CD4-positive, CD25-positive, alpha-beta regulatory T cell (primary cell): Measurements from ENCODE around the gene BAHCC1. TPM values are rescaled to one million over a fixed set of nuclear protein-coding genes. Genes with fewer than 3 reads are reported as not detected.

Experiments used
- ATAC-seq, 2 donors: fragments of 150-1000 bp; cut with Tn5 transposase; one replicate each; pipeline ENCODE4 v1.10.0; 2021; ENCODE audit warnings: low read depth in 2 of 2, moderate number of reproducible peaks in 2 of 2, moderate library complexity in 1 of 2
- DNase-seq, 3 donors: peaks; one replicate each; pipeline versions ENCODE4 v3.0.0 to v3.0.0-alpha.2; 2012 to 2022; ENCODE audit warnings: mixed read lengths in 1 of 3
- H3K27ac ChIP-seq: one replicate; pipeline ENCODE4 v1.7.0; 2013; ENCODE audit warnings: mild to moderate bottlenecking, low read length; ENCODE audit not compliant: insufficient read depth, poor library complexity, severe bottlenecking
- H3K27me3 ChIP-seq: one replicate; pipeline ENCODE4 v1.7.0; 2013; ENCODE audit warnings: low read length; ENCODE audit not compliant: control insufficient read depth, insufficient read depth
- H3K36me3 ChIP-seq: one replicate; pipeline ENCODE4 v1.7.0; 2013; ENCODE audit warnings: mild to moderate bottlenecking, low read length, moderate library complexity; ENCODE audit not compliant: control insufficient read depth, insufficient read depth
- H3K4me1 ChIP-seq: 2 replicates; pipeline ENCODE4 v1.7.0; 2013; ENCODE audit warnings: mild to moderate bottlenecking, low read length; ENCODE audit not compliant: insufficient read depth, control insufficient read depth, poor library complexity, severe bottlenecking
- H3K4me3 ChIP-seq: one replicate; pipeline ENCODE4 v1.7.0; 2013; ENCODE audit warnings: low read depth, mild to moderate bottlenecking, low read length, moderate library complexity
- H3K9me3 ChIP-seq, 2 experiments: 1 replicate in 1 of 2; 2 replicates in 1 of 2; pipeline ENCODE4 v1.7.0; 2013; ENCODE audit warnings: low read length in 2 of 2, mild to moderate bottlenecking in 1 of 2, moderate library complexity in 1 of 2; ENCODE audit not compliant: control insufficient read depth in 2 of 2
- H3K27ac Mint-ChIP-seq, 3 donors: one replicate each; pipeline ENCODE4 v1.8.0; 2020 to 2022; ENCODE audit warnings: mild to moderate bottlenecking in 3 of 3, mixed read lengths in 3 of 3, moderate library complexity in 2 of 3
- H3K27me3 Mint-ChIP-seq: one replicate; pipeline ENCODE4 v1.8.0; 2022; ENCODE audit warnings: mild to moderate bottlenecking, mixed read lengths
- H3K36me3 Mint-ChIP-seq: one replicate; pipeline ENCODE4 v1.8.0; 2020; ENCODE audit warnings: mixed read lengths
- H3K4me1 Mint-ChIP-seq, 4 donors: one replicate each; pipeline ENCODE4 v1.8.0; 2020 to 2022; ENCODE audit warnings: mixed read lengths in 4 of 4, mild to moderate bottlenecking in 1 of 4
- H3K4me3 Mint-ChIP-seq, 4 donors: one replicate each; pipeline ENCODE4 v1.8.0; 2020 to 2022; ENCODE audit warnings: mild to moderate bottlenecking in 4 of 4, mixed read lengths in 4 of 4, moderate library complexity in 3 of 4
- H3K9me3 Mint-ChIP-seq, 7 donors: one replicate each; pipeline ENCODE4 v1.8.0; 2020 to 2022; ENCODE audit warnings: mixed read lengths in 7 of 7, mild to moderate bottlenecking in 3 of 7, moderate library complexity in 2 of 7
- polyA plus RNA-seq, 4 donors: library from polyadenylated mRNA; unstranded; fragments of 300-500 nt; fragmentation: Illumina TruSeq; gene quantifications; one replicate each; pipeline ENCODE4 v1.2.3, GENCODE V29; 2021
- total RNA-seq: library from RNA; stranded (reverse); gene quantifications from one replicate; pipeline ENCODE4 v1.2.3, GENCODE V29; 2022

Gene BAHCC1
- total and polyA plus RNA-seq, 5 donors from 2014 or later, result 0.54 TPM; not detected in 4

DNA sequence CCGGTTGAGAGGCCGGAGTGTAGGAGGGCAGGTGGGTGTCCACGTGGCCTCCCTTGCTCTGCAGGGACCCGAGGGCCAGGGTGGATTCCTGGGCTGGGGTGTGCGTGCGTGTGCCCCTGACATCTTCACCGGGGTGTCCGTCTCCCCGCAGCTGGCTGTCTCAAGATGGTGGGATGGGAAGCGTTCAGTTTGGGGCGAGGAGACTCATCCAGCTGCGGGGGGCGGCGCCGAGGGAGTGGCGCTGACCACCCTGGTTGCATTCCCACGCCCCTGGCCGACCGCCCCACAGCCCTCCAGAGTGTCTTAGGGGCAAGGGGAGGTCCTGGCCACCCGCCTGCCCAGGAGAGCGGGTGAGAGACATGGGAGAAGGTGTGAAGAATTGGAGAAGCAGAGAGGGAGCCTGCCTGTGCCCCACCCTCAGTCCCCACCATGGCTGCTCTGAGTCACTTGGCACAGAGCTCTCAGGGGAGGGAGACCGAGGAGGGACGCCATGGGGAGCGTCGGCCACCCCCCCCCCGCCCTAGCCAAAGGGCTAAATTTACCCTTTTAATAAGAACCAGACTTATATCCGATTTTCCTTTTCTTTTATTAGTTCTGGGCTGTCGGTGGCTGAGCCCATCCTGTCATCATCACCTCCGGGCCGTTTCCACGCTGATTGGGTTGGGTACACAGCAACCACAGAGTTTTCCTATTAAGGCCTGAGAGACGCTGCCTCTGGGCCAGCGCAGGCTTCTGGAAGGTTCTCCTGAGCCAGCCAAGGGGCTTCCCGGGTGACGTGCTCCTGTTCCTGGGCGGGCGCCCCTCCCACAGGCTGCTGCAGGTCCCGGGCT is 22.0 kb downstream of the BAHCC1 start:
- Mint-ChIP-seq H3K27me3 (peaks cover 4% of the 10 kb centered on the region), H3K4me1 (peaks cover 0 to 8% (median 4%) of the 10 kb centered on the region in 4 donors), H3K36me3 (no peaks in the 10 kb centered on the region), H3K27ac (no peak overlapping the region), H3K9me3 (peaks cover 0 to 2% (median 0%) of the 10 kb centered on the region in 7 donors), H3K4me3 (no peak overlapping the region)
- ATAC-seq (no peak), DNase-seq (no peak)
- Histone ChIP-seq H3K4me3 (no peak overlapping the region), H3K27ac (no peak overlapping the region), H3K27me3 (no peaks in the 10 kb centered on the region), H3K36me3 (no peaks in the 10 kb centered on the region), H3K9me3 (no peaks in the 10 kb centered on the region), H3K4me1 (peaks cover 16% of the 10 kb centered on the region)

DNA sequence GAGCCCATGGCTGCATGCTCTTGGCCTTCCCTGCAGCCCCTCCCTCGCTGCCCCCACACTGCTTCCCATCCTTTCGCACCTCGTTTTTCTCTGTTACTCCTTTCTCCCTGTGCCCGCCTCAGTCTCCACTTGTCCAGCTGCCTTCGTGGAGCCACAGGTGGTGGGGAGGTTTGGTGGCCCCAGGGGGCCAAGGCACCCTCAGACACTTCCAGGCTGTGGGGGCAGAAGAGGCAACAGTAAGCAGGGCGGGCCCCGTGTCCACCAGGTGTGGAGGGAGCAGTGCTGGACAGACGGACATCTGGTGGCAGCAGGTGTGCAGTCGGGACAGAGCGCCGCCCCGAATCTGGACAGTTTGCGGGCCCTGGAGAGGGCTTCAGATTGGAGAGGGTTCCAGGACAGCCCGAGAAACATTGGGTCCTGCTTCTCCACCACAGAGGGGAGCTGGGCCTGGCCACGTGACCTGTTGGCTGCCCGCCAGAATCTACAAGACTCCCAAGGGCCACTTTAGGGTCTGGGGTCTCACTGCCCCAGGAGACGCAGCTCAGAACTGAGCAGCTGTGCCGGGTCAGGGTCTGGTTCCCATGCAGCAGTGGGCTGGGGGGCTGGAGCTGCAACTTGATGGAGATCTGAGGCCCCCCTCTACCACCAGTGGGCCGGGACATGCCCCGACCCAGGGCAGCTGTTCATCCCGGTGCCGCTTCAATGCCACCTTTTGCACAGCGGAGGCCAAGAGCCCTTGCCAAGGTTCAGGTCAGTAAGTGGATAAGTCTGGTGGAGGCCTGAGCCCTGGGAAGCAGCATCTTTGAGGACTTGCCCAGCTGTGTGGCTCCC is 22.8 kb downstream of the BAHCC1 start:
- no peak for ATAC-seq
- H3K9me3 Mint-ChIP-seq, result no peaks in the 10 kb centered on the region
- peaks cover 0 to 2% (median 0%) of the 10 kb centered on the region in 4 donors for H3K4me1 Mint-ChIP-seq
- DNase-seq, result no peak
- no peaks in the 10 kb centered on the region for H3K27me3 Mint-ChIP-seq
- no peak overlapping the region for H3K27ac ChIP-seq
- H3K36me3 ChIP-seq, result no peaks in the 10 kb centered on the region
- H3K4me3 Mint-ChIP-seq, result no peak overlapping the region
- H3K4me1 ChIP-seq, result peaks cover 8% of the 10 kb centered on the region
- no peaks in the 10 kb centered on the region for H3K36me3 Mint-ChIP-seq
- no peaks in the 10 kb centered on the region for H3K9me3 ChIP-seq
- no peak overlapping the region for H3K27ac Mint-ChIP-seq
- no peaks in the 10 kb centered on the region for H3K27me3 ChIP-seq
- no peak overlapping the region for H3K4me3 ChIP-seq

DNA sequence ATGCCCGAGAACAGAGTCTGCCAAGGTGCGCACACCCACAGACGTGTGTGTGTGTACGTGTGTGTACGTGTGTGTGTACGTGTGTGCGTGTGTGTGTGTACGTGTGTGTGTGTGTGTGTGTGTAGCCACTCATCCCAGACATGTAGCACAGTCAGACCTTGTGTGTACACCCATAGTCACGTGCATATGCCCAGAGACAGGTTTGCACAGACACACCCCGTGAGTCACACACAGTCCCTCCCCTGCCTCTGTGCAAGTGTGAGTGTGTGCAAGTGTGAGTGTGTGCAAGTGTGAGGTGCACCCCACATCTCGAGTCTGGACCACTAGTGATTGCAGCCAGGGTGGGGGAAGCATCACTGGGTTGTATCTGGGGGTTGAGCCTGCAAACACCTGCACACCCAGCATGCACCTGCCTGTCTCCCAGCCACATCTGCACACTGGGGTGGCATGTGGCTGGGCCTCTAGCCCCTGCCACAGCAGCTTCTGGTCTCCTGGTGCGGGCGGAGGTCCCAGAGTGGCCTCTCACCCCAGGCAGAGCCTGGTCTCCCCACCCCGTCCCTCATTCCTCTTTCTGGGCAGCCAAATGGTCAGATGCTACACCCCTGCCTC is 23.6 kb downstream of the BAHCC1 start:
- Mint-ChIP-seq H3K27me3 (no peaks in the 10 kb centered on the region), H3K27ac (no peak overlapping the region), H3K4me3 (no peak overlapping the region), H3K4me1 (no peaks in the 10 kb centered on the region), H3K36me3 (no peaks in the 10 kb centered on the region), H3K9me3 (no peaks in the 10 kb centered on the region)
- Histone ChIP-seq H3K27me3 (no peaks in the 10 kb centered on the region), H3K4me3 (no peak overlapping the region), H3K27ac (no peak overlapping the region), H3K4me1 (peaks cover under 1% of the 10 kb centered on the region), H3K9me3 (no peaks in the 10 kb centered on the region), H3K36me3 (no peaks in the 10 kb centered on the region)
- DNase-seq (no peak), ATAC-seq (peak in 1 of 2 donors; percentile 22)

DNA sequence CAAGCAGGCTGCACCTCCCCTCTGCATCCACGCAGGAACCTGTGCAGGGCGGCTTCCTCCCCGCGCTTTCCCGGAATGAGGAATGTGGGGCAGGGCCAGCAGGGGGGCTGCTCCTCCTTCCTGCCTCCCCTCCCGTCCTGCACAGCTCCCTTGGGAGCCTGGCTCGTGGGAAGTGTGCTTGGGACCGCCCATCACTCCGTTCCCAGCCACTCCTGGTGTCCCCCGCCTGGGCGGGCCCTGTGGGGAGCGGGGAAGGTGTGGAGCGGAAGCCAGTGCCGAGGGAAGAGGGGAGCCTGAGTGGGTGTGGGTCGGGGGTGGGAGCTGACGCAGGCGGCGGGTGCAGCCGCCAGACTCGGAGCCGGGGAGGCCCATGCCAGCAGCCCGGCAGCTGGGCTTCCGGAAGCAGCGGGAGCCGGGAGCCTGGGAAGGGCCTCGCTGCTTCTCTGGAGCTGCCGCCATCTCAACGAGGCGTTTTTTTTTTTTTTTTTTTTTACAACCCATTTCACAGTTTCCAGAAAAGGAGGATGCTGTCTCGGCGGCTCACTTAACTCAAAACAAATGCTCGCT is 24.1 kb downstream of the BAHCC1 start:
- no peak overlapping the region for H3K27ac Mint-ChIP-seq
- no peak for DNase-seq
- no peak overlapping the region for H3K27ac ChIP-seq
- no peaks in the 10 kb centered on the region for H3K36me3 ChIP-seq
- no peaks in the 10 kb centered on the region for H3K4me1 ChIP-seq
- no peaks in the 10 kb centered on the region for H3K9me3 ChIP-seq
- no peaks in the 10 kb centered on the region for H3K27me3 ChIP-seq
- H3K4me3 Mint-ChIP-seq, result no peak overlapping the region
- no peak overlapping the region for H3K4me3 ChIP-seq
- H3K4me1 Mint-ChIP-seq, result no peaks in the 10 kb centered on the region
- ATAC-seq, result no peak
- H3K9me3 Mint-ChIP-seq, result no peaks in the 10 kb centered on the region
- no peaks in the 10 kb centered on the region for H3K36me3 Mint-ChIP-seq
- H3K27me3 Mint-ChIP-seq, result no peaks in the 10 kb centered on the region

DNA sequence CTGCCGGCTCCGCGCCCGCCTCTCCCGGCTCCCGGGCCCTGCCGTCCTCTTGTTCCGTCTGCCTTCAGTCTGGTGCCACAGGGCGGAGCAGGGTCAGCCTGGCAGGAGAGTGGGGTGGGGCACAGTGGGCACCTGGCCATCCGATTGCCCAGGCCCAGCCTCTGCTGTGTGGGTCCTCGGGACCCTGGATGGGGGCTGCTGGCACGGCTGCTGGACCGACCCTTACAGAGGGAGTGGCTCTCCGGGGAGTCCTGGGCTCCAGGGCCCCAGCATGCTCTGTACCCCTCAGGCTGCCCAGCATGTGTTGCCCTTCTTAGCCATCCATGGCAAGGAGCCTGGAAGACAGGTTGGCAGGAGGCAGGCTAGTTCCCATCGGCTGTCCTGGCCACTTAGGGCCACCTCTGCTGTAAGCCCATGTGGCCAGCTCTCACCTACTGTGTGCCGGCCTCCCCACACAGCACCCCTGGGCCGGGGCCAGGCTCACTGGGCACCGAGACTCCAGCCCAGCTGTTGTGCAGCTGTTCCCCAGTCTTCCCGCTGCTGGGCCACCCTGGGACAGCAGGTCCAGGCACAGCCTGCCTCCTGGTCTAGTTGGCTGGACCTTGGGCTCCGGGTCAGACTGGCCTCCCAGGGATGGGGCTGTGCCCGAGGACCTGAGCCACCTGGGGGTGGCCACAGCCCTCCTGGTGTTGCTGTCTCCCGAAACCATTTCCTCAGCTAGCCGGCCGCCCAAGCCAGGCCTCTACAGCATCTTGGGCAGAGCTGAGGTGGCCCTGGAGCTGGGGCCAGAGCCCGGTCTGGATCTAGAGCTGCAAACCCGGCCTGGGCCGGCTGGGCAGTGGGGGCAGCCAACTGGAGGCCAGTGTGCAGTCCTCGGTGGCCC is 24.9 kb downstream of the BAHCC1 start:
- Histone ChIP-seq H3K4me1 (no peaks in the 10 kb centered on the region), H3K9me3 (no peaks in the 10 kb centered on the region), H3K27me3 (no peaks in the 10 kb centered on the region), H3K36me3 (no peaks in the 10 kb centered on the region), H3K4me3 (no peak overlapping the region), H3K27ac (no peak overlapping the region)
- no peak for ATAC-seq
- H3K27ac Mint-ChIP-seq, result no peak overlapping the region
- no peaks in the 10 kb centered on the region for H3K36me3 Mint-ChIP-seq
- no peaks in the 10 kb centered on the region for H3K4me1 Mint-ChIP-seq
- no peaks in the 10 kb centered on the region for H3K27me3 Mint-ChIP-seq
- no peak for DNase-seq
- H3K4me3 Mint-ChIP-seq, result no peak overlapping the region
- no peaks in the 10 kb centered on the region for H3K9me3 Mint-ChIP-seq

DNA sequence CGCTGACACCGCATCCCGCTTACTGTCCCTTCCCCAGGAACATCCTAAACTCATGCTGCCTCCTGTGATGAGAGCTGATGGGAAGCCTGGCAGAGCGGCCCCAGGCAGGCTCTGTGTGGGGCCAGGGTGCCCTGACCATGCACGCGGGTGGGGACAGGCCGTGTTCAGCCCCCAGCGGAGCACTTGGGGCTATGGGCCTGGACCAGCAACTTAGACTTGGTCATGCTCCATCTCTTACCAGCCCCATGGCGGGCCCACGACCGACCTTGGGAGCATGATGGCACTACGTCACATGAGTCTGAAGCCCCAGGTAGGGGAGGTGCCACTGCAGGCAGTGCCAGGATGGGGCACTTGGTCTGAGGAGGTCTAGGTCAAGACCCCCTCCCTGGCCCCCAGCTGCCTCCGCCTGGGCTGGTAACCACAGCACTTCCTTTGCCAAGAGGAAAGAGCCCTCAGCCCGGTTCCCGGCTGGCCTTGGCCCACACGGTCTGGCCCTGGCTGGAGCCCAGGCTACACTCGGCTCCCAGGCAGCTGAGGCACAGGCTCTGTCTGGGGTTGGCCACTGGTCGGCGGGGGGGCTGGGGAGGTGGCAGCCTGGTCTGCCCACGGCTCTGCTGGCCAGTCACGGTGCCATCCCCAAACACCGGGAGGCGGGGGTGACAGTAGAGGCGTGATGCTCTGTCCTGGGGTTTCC is 25.7 kb downstream of the BAHCC1 start:
- Histone ChIP-seq H3K36me3 (no peaks in the 10 kb centered on the region), H3K27ac (no peak overlapping the region), H3K4me3 (no peak overlapping the region), H3K9me3 (no peaks in the 10 kb centered on the region), H3K4me1 (no peaks in the 10 kb centered on the region), H3K27me3 (no peaks in the 10 kb centered on the region)
- no peak for DNase-seq
- Mint-ChIP-seq H3K4me3 (no peak overlapping the region), H3K4me1 (no peaks in the 10 kb centered on the region), H3K9me3 (no peaks in the 10 kb centered on the region), H3K27me3 (no peaks in the 10 kb centered on the region), H3K27ac (peak overlapping the region in 1 of 3 donors; percentile 26), H3K36me3 (no peaks in the 10 kb centered on the region)
- ATAC-seq, result no peak
